Common myeloid progenitor, CD34-positive (primary cell): ENCODE measurements around the gene PERCC1.
"Not testable (repeated sequence)": the region's sequence is repeated elsewhere in the genome, so short reads cannot be mapped to it uniquely, and the experiment has no call there.

Experiments
- CTCF ChIA-PET: fragments of 350-600 bp; sonication (Branson Sonifier 250); formaldehyde crosslinking; loops from one replicate; lab custom pipeline; 2021; ENCODE audit warnings: antibody characterized with exemption; lab: Charles Lee
- POLR2A ChIA-PET: fragments of 350-600 bp; sonication (Branson Sonifier 250); formaldehyde crosslinking; loops from one replicate; lab custom pipeline; 2021; ENCODE audit warnings: antibody characterized with exemption; lab: Charles Lee
- DNase-seq, 3 donors: peaks; one replicate each; pipeline versions ENCODE4 v3.0.0 to v3.0.0-alpha.2; 2013
- H3K27ac ChIP-seq, 2 experiments: 1 replicate in 1 of 2; 2 replicates in 1 of 2; pipeline ENCODE4 v1.7.0; 2013; ENCODE audit warnings: inconsistent platforms in 2 of 2, low read length in 2 of 2, mild to moderate bottlenecking in 2 of 2, low read depth in 1 of 2, moderate library complexity in 1 of 2; ENCODE audit not compliant: severe bottlenecking in 2 of 2, insufficient read depth in 1 of 2, poor library complexity in 1 of 2
- H3K27me3 ChIP-seq, 5 experiments: replicated peaks in 2 of 5; 1 replicate in 3 of 5; 2 replicates in 2 of 5; pipeline versions ENCODE4 v1.6.1 to v1.7.0; 2013; ENCODE audit warnings: low read length in 4 of 5, mild to moderate bottlenecking in 2 of 5, moderate library complexity in 2 of 5, inconsistent platforms in 1 of 5; ENCODE audit not compliant: insufficient read depth in 5 of 5, control insufficient read depth in 4 of 5
- H3K36me3 ChIP-seq, 4 experiments: 1 replicate in 2 of 4; 2 replicates in 2 of 4; pipeline versions ENCODE4 v1.6.1 to v1.7.0; 2013; ENCODE audit warnings: low read length in 3 of 4, control low read depth in 1 of 4, mild to moderate bottlenecking in 1 of 4; ENCODE audit not compliant: control insufficient read depth in 4 of 4, insufficient read depth in 4 of 4
- H3K4me1 ChIP-seq, 4 experiments: 1 replicate in 3 of 4; 2 replicates in 1 of 4; pipeline versions ENCODE4 v1.6.1 to v1.7.1; 2013; ENCODE audit warnings: low read length in 3 of 4, mild to moderate bottlenecking in 3 of 4, control low read depth in 1 of 4, inconsistent platforms in 1 of 4, moderate library complexity in 1 of 4; ENCODE audit not compliant: control insufficient read depth in 4 of 4, insufficient read depth in 4 of 4; ENCODE audit errors: control extremely low read depth in 1 of 4
- H3K4me3 ChIP-seq, 7 experiments: 1 replicate in 4 of 7; 2 replicates in 3 of 7; pipeline versions ENCODE4 v1.5.1 to v1.7.0; 2013; ENCODE audit warnings: mild to moderate bottlenecking in 7 of 7, low read length in 6 of 7, moderate library complexity in 6 of 7, inconsistent platforms in 2 of 7, low read depth in 2 of 7, control low read depth in 1 of 7; ENCODE audit not compliant: insufficient read depth in 4 of 7, control insufficient read depth in 1 of 7; ENCODE audit errors: extremely low read depth in 1 of 7
- H3K9me3 ChIP-seq, 5 experiments: 1 replicate in 4 of 5; 2 replicates in 1 of 5; pipeline versions ENCODE4 v1.6.1 to v1.7.1; 2013; ENCODE audit warnings: low read length in 4 of 5, mild to moderate bottlenecking in 2 of 5, inconsistent platforms in 1 of 5, low read depth in 1 of 5, moderate library complexity in 1 of 5; ENCODE audit not compliant: control insufficient read depth in 4 of 5, insufficient read depth in 2 of 5; ENCODE audit errors: control extremely low read depth in 1 of 5
- WGBS: methylation state at CpG from one replicate; pipeline ENCODE4 v1.1.5; 2013; ENCODE audit not compliant: insufficient coverage; 5-methylcytosine and 5-hydroxymethylcytosine counted together

PERCC1 gene

DNA sequence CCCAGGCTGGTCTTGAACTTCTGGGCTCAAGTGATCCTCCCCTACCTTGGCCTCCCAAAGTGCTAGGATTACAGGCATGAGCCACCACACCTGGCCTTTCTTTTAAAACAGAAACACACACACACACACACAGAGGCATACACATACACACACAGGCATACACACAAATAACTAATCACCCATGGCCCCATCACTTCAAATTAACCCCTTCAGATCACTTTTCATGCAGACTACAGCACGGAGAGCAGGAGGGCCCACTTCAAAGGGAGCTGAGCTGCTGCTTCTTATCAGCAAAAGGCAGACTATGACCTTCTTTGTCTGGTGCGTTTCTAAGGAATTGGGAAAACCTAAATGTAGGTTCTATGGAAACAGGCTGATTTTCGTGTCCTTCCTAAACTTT is 42.1 kb downstream of the PERCC1 start:
- peak in 1 of 3 donors; percentile 26 for DNase-seq
- Histone ChIP-seq H3K27me3 (no peaks in the 10 kb centered on the region), H3K4me1 (peaks cover 11 to 66% (median 57%) of the 10 kb centered on the region in 4 experiments), H3K9me3 (no peaks in the 10 kb centered on the region), H3K36me3 (peaks cover 0 to 11% (median 0%) of the 10 kb centered on the region in 4 experiments), H3K4me3 (peak overlapping the region in 2 of 7 experiments; percentile 44 to 56), H3K27ac (peak overlapping the region in 1 of 2 experiments; percentile 82)
- WGBS, result 74% methylated on average over 3 of the region's 3 CpGs
- ChIA-PET CTCF (no interaction called here), POLR2A (no interaction called here)

- H3K9me3 ChIP-seq, result no peaks in the 10 kb centered on the region
- peak overlapping the region; percentile 53 to 88 (median 77) for H3K4me3 ChIP-seq
- no peaks in the 10 kb centered on the region for H3K27me3 ChIP-seq
- CTCF ChIA-PET, result no interaction called here
- peaks cover 8 to 66% (median 57%) of the 10 kb centered on the region in 4 experiments for H3K4me1 ChIP-seq
- no peak for DNase-seq
- peaks cover 0 to 3% (median 0%) of the 10 kb centered on the region in 4 experiments for H3K36me3 ChIP-seq
- 26% methylated on average over 27 of the region's 57 CpGs for WGBS
- H3K27ac ChIP-seq, result peak overlapping the region; percentile 81 to 90
- POLR2A ChIA-PET, result no interaction called here
These were observed 43.4 kb downstream of the PERCC1 start for GRCh38 chr16:1474082-1474795.

GRCh38 chr16:1474796-1475551 is 44.1 kb downstream of the PERCC1 start, which contains the start of gene CLCN7:
CLCN7 (minus strand) TSS chr16:1475028; CDS start chr16:1474974, 54 bp downstream.
- no peaks in the 10 kb centered on the region for H3K9me3 ChIP-seq
- peaks cover 7 to 59% (median 52%) of the 10 kb centered on the region in 4 experiments for H3K4me1 ChIP-seq
- CTCF ChIA-PET, result no interaction called here
- POLR2A ChIA-PET, result no interaction called here
- H3K27ac ChIP-seq, result peak within 1 kb of the TSS; percentile 81 to 90
- peak within 1 kb of the TSS; percentile 53 to 88 (median 77) for H3K4me3 ChIP-seq
- no peaks in the 10 kb centered on the region for H3K36me3 ChIP-seq
- H3K27me3 ChIP-seq, result no peaks in the 10 kb centered on the region
- WGBS, result under 1% methylated on average over 88 of the region's 99 CpGs
- DNase-seq, result peak; percentile 85 to 91 (median 87)

- ChIA-PET CTCF (interaction anchor here (1.2 kb wide), 1 partner anchor 17 kb away, joined by 3 read pairs; the partner anchor contains the start of gene TELO2), POLR2A (no interaction called here)
- 86% methylated on average over 13 of the region's 15 CpGs for WGBS
These were observed 44.8 kb downstream of the PERCC1 start for GRCh38 chr16:1475552-1476114.

GRCh38 chr16:1477033-1477432 is 46.2 kb downstream of the PERCC1 start:
- H3K4me3 ChIP-seq, result no peak overlapping the region
- ChIA-PET POLR2A (no interaction called here), CTCF (no interaction called here)
- no peaks in the 10 kb centered on the region for H3K9me3 ChIP-seq
- no peak overlapping the region for H3K27ac ChIP-seq
- no peak for DNase-seq
- H3K36me3 ChIP-seq, result no peaks in the 10 kb centered on the region
- H3K4me1 ChIP-seq, result peaks cover 5 to 45% (median 35%) of the 10 kb centered on the region in 4 experiments
- no peaks in the 10 kb centered on the region for H3K27me3 ChIP-seq
- WGBS, result 97% methylated on average over 9 of the region's 10 CpGs

More at GRCh38 chr16:1475552-1476114, 44.8 kb downstream of the PERCC1 start:
- H3K4me3 ChIP-seq, result peak overlapping the region in 6 of 7 experiments; percentile 63 to 88 (median 78)
- H3K4me1 ChIP-seq, result peaks cover 5 to 55% (median 46%) of the 10 kb centered on the region in 4 experiments
- H3K36me3 ChIP-seq, result no peaks in the 10 kb centered on the region
- no peaks in the 10 kb centered on the region for H3K27me3 ChIP-seq
- DNase-seq, result no peak
- H3K9me3 ChIP-seq, result no peaks in the 10 kb centered on the region
- H3K27ac ChIP-seq, result peak overlapping the region; percentile 81 to 90

- CTCF ChIA-PET, DNase-seq, H3K36me3 ChIP-seq, POLR2A ChIA-PET, H3K27me3 ChIP-seq, H3K27ac ChIP-seq, H3K9me3 ChIP-seq, H3K4me3 ChIP-seq: not testable (repeated sequence)
- H3K4me1 ChIP-seq, result peaks cover 3 to 26% (median 18%) of the 10 kb centered on the region in 4 experiments
- WGBS, result 100% methylated on average over 5 of the region's 9 CpGs
These were observed 48.1 kb downstream of the PERCC1 start for GRCh38 chr16:1478937-1479336.
